Measurements from ENCODE around the gene ZNF287.

Gene ZNF287

DNA sequence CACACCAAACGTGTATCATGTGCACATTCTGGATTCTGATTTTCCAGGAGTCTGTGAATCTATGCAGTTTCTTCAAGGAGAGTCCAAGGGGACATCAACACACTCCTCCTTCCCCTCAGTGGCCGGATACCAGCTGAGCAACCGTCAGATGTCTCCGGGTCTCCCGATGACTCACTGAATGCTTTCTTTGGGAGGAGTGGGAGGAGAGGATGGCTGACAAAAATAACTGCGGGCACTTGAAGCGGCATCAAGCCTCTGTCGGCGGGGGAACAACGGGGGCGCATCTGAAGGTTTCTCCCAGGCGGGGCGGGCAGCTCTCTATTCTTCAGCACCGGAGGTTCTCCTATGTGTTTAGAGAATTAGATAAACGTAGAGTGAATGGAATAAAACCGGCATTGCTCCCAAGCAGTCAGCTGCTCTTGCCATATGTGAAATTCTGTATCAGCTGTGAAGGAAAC lies 52.4 kb downstream of the ZNF287 start:
- peak; percentile 67 for DNase-seq (ENCODE audit: low spot score)

DNA sequence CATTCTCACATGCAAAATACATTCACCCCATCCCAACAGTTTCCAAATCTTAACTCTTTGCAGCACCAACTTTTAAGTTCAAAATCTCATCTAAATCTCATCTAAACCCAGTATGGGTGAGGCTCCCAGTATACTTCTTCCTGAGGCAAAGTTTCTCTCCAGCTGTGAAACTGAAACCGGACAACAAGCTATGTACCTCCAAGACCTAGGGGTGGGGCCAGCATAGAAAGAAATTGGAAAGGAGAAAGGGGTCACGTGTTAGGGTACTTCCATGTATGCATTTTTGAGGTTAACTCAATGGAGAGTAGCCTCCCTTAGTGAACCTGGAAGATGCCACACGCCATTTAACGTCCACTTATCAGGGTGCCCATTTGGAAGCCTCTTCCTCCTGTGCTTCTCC lies 53.1 kb downstream of the ZNF287 start:
- DNase-seq (ENCODE audit: low spot score) = no peak

DNA sequence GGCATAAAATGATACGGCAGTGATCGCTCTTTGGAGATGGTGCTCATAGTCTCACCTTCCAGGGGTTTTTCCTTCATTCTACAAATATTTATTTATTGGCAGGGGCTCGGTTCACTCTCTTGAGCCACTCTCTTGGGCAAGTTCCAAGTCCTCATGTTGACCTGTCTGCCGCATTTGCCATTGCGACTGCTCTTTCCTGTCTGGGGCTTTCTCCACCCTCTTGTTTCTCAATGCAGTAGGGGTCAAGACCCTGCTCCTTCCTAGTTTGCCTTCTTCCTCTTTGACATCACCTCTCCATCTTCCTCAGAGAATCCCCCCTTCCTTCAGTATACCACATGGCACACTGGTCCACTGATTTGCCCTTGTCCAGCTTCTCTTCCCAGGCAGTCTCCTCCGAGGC lies 55.1 kb downstream of the ZNF287 start:
- DNase-seq (ENCODE audit: low spot score) = no peak

DNA sequence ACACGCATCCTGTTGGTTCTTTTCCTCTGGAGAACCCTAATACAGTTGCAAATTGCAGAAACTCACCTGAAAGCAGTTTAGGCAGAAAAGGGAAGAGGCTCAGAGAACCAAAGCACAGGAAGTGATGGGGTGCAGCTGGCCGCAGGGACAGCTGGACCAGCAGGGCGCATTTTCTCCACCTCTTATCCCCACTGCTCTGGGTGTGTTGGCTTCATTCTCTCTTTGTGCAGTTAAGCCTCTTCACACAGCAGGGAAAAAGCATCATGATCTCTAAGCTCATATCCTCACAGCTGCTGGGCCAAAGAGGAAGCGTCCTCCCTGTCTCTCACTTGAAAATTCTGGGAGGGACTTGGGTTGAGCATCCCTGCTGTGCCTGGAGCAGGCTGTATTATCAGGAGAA lies 57.0 kb downstream of the ZNF287 start:
- DNase-seq (ENCODE audit: low spot score) = no peak

DNA sequence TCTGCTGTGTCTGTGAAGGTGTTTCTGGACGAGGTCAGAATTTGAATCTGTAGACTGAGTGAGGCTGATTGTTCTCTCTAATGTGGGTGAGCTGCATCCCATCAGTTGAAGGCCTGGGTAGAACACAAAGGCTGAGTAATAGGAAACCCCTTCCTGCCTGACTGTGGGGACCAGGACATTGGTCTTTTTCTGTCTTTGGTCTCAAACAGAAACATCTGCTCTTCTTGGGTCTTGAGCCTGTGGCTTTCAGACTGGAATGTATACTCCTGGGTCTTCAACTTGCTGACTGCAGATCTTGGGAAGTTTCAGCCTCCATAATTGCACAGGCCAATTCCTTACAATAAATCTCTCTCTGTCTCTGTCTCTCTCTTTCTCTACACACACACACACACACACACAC lies 57.4 kb downstream of the ZNF287 start:
- no peak for DNase-seq (ENCODE audit: low spot score)

DNA sequence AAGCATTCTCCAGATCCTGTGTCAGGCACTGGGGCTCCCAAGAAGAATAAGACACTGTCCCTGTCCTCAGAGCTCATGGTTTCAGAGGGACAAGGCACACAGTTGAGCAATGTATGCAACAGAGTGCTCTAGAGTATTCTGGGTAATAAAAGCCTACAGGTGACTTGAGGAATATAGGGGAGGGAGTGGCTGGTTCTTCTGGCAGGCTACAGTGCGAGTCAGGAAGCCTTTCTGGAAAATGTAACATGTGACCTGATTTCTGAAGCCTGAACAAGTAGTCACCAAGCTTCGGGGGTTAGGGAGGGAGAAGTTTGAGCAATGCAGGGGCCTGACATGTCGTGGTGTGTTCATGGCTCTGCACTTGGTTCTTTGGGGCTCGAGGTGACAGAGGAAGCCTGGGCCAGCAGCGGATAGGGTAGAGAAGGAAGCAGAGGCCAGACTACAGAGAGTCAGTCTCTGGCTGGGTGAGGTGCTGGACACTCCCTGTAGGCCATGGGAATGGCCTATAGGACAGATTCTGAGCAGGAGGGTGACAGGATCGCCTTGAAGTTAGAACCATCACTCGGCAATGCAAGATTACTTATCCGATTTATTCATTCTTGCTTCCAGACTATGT lies 61.0 kb downstream of the ZNF287 start:
- no peak for DNase-seq (ENCODE audit: low spot score)

DNA sequence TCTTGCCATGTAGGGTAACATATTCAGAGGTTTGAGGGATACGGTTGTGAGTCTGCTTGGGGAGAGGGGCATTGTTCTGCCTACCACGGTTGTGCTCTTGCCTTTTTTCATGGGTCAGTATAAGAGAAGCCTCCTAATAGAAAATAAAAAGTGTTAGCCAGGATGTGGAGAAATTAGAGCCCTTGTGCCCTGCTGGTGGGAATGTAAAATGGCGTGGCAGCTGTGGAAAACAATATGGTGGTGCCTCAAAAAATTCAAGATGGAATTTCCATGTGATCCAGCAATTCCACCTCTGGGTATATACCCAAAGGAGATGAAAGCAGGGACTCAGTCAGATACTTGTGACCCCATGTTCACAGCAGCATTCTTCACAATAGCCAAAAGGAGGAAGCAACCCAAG lies 62.8 kb downstream of the ZNF287 start:
- no peak for DNase-seq (ENCODE audit: low spot score)

DNA sequence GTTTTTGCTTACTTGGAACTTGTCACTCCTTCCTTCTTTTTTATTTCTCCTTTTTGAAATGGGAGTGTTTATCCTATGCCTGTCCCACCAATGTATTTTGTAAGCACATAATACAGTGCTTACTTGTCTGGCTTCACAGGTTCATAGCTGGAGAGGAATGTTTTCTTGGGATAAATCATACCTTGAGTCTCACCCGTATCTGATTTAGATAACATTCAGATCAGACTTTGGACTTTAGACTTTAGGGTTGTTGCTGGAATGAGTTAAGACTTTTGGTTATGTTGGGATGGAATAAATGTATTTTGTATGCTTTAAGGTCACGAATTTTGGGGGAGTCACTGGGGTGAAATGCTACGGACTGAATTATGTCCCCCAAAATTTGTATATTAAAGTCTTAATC lies 64.0 kb downstream of the ZNF287 start:
- DNase-seq (ENCODE audit: low spot score) = no peak

Data from AG08395 (cell line).